Activated T-helper 1 cell treated with anti-CD3 and anti-CD28 coated beads, Interleukin-12 subunit alpha, Interleukin-12 subunit beta, Interleukin-2, Interleukin-4 antibody, amounts not matched to agents 30 ng/mL and 10 ng/mL and 1 ng/mL, durations not matched to agents 14 hours and 24 hours and 36 hours (primary cell): ENCODE results near the gene SARS1. TPM values are rescaled to one million over a fixed set of nuclear protein-coding genes. Genes with fewer than 3 reads are reported as not detected.
"Not testable (repeated sequence)": the region's sequence is repeated elsewhere in the genome, so short reads cannot be mapped to it uniquely, and the experiment has no call there.

Source experiments
- DNase-seq: peaks from one replicate; pipeline ENCODE4 v3.0.0; 2021; ENCODE audit warnings: low spot score
- H3K27ac Mint-ChIP-seq: one replicate; pipeline ENCODE4 v1.8.0; 2021; ENCODE audit warnings: mild to moderate bottlenecking, mixed read lengths
- H3K27me3 Mint-ChIP-seq: one replicate; pipeline ENCODE4 v1.8.0; 2022; ENCODE audit warnings: mild to moderate bottlenecking, moderate library complexity, mixed read lengths; ENCODE audit not compliant: insufficient read depth
- H3K36me3 Mint-ChIP-seq: one replicate; pipeline ENCODE4 v1.8.0; 2021; ENCODE audit warnings: low read depth, mixed read lengths
- H3K4me1 Mint-ChIP-seq: one replicate; pipeline ENCODE4 v1.8.0; 2021; ENCODE audit warnings: low read depth, mixed read lengths
- H3K4me3 Mint-ChIP-seq: one replicate; pipeline ENCODE4 v1.8.0; 2021; ENCODE audit warnings: mild to moderate bottlenecking, moderate library complexity, mixed read lengths
- H3K9me3 Mint-ChIP-seq: one replicate; pipeline ENCODE4 v1.8.0; 2021; ENCODE audit warnings: mixed read lengths
- intact Hi-C: fragments of 100-400 bp; cut with micrococcal nuclease; formaldehyde crosslinking; loops from one replicate; pipeline ENCODE4 v1.15.1; 2024
- total RNA-seq: library from RNA; stranded (reverse); gene quantifications from 2 replicates; pipeline ENCODE4 v1.2.3, GENCODE V29; 2022

Gene SARS1
- 147 and 154 TPM in 2 replicates for total RNA-seq

- Mint-ChIP-seq H3K4me3 (peak within 1 kb of the TSS; percentile 94), H3K9me3 (peaks cover 4% of the 10 kb centered on the region), H3K4me1 (peaks cover 37% of the 10 kb centered on the region), H3K36me3 (peaks cover 29% of the 10 kb centered on the region), H3K27me3 (peaks cover 3% of the 10 kb centered on the region), H3K27ac (peak within 1 kb of the TSS; percentile 94)
- peak; percentile 88 for DNase-seq
- intact Hi-C loops, result loop anchor here (1.0 to 5.0 kb wide), 12 partner anchors 13 to 818 kb away; partner anchors contain the start of genes ATXN7L2, CELSR2, CLCC1 and GNAI3
Observed at GRCh38 chr1:109213824-109214693, at the start of gene SARS1. Gene SARS1, plus strand, starts transcription at chr1:109213918. Its CDS starts 75 bp downstream, at chr1:109213993.

- Mint-ChIP-seq H3K36me3 (peaks cover 8% of the 10 kb centered on the region), H3K4me1 (peaks cover 30% of the 10 kb centered on the region), H3K27me3 (peaks cover 3% of the 10 kb centered on the region), H3K4me3 (no peak overlapping the region), H3K27ac (no peak overlapping the region), H3K9me3 (no peaks in the 10 kb centered on the region)
- DNase-seq, result no peak
- intact Hi-C loops, result no loop called here
Observed at GRCh38 chr1:109164538-109164937, 49.2 kb upstream of the SARS1 start.

- Mint-ChIP-seq H3K36me3 (peaks cover 6% of the 10 kb centered on the region), H3K4me3 (no peak overlapping the region), H3K27me3 (peaks cover 3% of the 10 kb centered on the region), H3K9me3 (no peaks in the 10 kb centered on the region), H3K27ac (no peak overlapping the region), H3K4me1 (peaks cover 29% of the 10 kb centered on the region)
- no peak for DNase-seq
- intact Hi-C loops, result no loop called here
Observed at GRCh38 chr1:109167001-109167506, 46.7 kb upstream of the SARS1 start.

- DNase-seq, result no peak
- Mint-ChIP-seq H3K4me1 (peaks cover 12% of the 10 kb centered on the region), H3K4me3 (no peak overlapping the region), H3K27me3 (peaks cover 3% of the 10 kb centered on the region), H3K27ac (no peak overlapping the region), H3K9me3 (no peaks in the 10 kb centered on the region), H3K36me3 (peaks cover 2% of the 10 kb centered on the region)
- intact Hi-C loops, result no loop called here
Observed at GRCh38 chr1:109170035-109170764, 43.5 kb upstream of the SARS1 start.

- DNase-seq, result no peak
- Mint-ChIP-seq H3K36me3 (peaks cover 2% of the 10 kb centered on the region), H3K27ac (no peak overlapping the region), H3K9me3 (no peaks in the 10 kb centered on the region), H3K4me1 (peaks cover 12% of the 10 kb centered on the region), H3K27me3 (peaks cover 3% of the 10 kb centered on the region), H3K4me3 (no peak overlapping the region)
- intact Hi-C loops, result no loop called here
Observed at GRCh38 chr1:109171646-109172045, 42.1 kb upstream of the SARS1 start.

- H3K27me3 Mint-ChIP-seq, H3K36me3 Mint-ChIP-seq, H3K4me3 Mint-ChIP-seq, H3K9me3 Mint-ChIP-seq, H3K4me1 Mint-ChIP-seq, intact Hi-C loops, DNase-seq, H3K27ac Mint-ChIP-seq: not testable (repeated sequence)
Observed at GRCh38 chr1:109176349-109176748, 37.4 kb upstream of the SARS1 start.

- H3K36me3 Mint-ChIP-seq, H3K4me3 Mint-ChIP-seq, H3K27ac Mint-ChIP-seq, H3K4me1 Mint-ChIP-seq, intact Hi-C loops, H3K9me3 Mint-ChIP-seq, DNase-seq, H3K27me3 Mint-ChIP-seq: not testable (repeated sequence)
Observed at GRCh38 chr1:109180715-109181084, 33.0 kb upstream of the SARS1 start.

GRCh38 chr1:109181085-109181806 lies 32.5 kb upstream of the SARS1 start:
- no peaks in the 10 kb centered on the region for H3K36me3 Mint-ChIP-seq
- H3K27me3 Mint-ChIP-seq, result no peaks in the 10 kb centered on the region
- no peak for DNase-seq
- H3K9me3 Mint-ChIP-seq, result no peaks in the 10 kb centered on the region
- no peak overlapping the region for H3K27ac Mint-ChIP-seq
- no peaks in the 10 kb centered on the region for H3K4me1 Mint-ChIP-seq
- intact Hi-C loops, result no loop called here
- H3K4me3 Mint-ChIP-seq, result no peak overlapping the region

- intact Hi-C loops, result no loop called here
- no peaks in the 10 kb centered on the region for H3K27me3 Mint-ChIP-seq
- H3K4me3 Mint-ChIP-seq, result no peak overlapping the region
- H3K27ac Mint-ChIP-seq, result no peak overlapping the region
- no peaks in the 10 kb centered on the region for H3K36me3 Mint-ChIP-seq
- H3K4me1 Mint-ChIP-seq, result no peaks in the 10 kb centered on the region
- DNase-seq, result no peak
- no peaks in the 10 kb centered on the region for H3K9me3 Mint-ChIP-seq
Observed at GRCh38 chr1:109181807-109182163, 31.9 kb upstream of the SARS1 start.

- no peaks in the 10 kb centered on the region for H3K4me1 Mint-ChIP-seq
- intact Hi-C loops, result no loop called here
- H3K9me3 Mint-ChIP-seq, result no peaks in the 10 kb centered on the region
- DNase-seq, result no peak
- H3K27me3 Mint-ChIP-seq, result no peaks in the 10 kb centered on the region
- H3K36me3 Mint-ChIP-seq, result no peaks in the 10 kb centered on the region
- no peak overlapping the region for H3K4me3 Mint-ChIP-seq
- peak overlapping the region; percentile 43 for H3K27ac Mint-ChIP-seq
Observed at GRCh38 chr1:109183058-109183738, 30.5 kb upstream of the SARS1 start.

- DNase-seq, result no peak
- H3K4me3 Mint-ChIP-seq, result no peak overlapping the region
- no peaks in the 10 kb centered on the region for H3K27me3 Mint-ChIP-seq
- H3K9me3 Mint-ChIP-seq, result no peaks in the 10 kb centered on the region
- no peaks in the 10 kb centered on the region for H3K36me3 Mint-ChIP-seq
- H3K4me1 Mint-ChIP-seq, result peaks cover 5% of the 10 kb centered on the region
- H3K27ac Mint-ChIP-seq, result no peak overlapping the region
- intact Hi-C loops, result no loop called here
Observed at GRCh38 chr1:109184687-109185086, 29.0 kb upstream of the SARS1 start.

GRCh38 chr1:109185357-109185756 lies 28.4 kb upstream of the SARS1 start:
- intact Hi-C loops, result no loop called here
- no peaks in the 10 kb centered on the region for H3K36me3 Mint-ChIP-seq
- no peak for DNase-seq
- peaks cover 5% of the 10 kb centered on the region for H3K4me1 Mint-ChIP-seq
- H3K4me3 Mint-ChIP-seq, result no peak overlapping the region
- H3K9me3 Mint-ChIP-seq, result no peaks in the 10 kb centered on the region
- H3K27me3 Mint-ChIP-seq, result no peaks in the 10 kb centered on the region
- H3K27ac Mint-ChIP-seq, result no peak overlapping the region
